GOT3 (cell line): Measurements from ENCODE around the gene NPY5R.
A peak's percentile ranks its signal among the peaks of the same experiment; 100 is the strongest.

Experiments used
- DNase-seq: peaks from one replicate; lab custom pipeline; 2025; ENCODE audit warnings: mixed read lengths; lab: John Stamatoyannopoulos, UW

NPY5R gene

GRCh38 chr4:163343604-163344146 lies at the start of gene NPY5R:
Gene NPY5R (plus strand): TSS chr4:163343892. CDS start chr4:163350274, 6,382 bp downstream.
- no peak for DNase-seq

- no peak for DNase-seq
Measured at GRCh38 chr4:163295138-163295537, 48.6 kb upstream of the NPY5R start.

GRCh38 chr4:163300445-163300844 lies 43.2 kb upstream of the NPY5R start:
- DNase-seq, result no peak

GRCh38 chr4:163303069-163303468 lies 40.6 kb upstream of the NPY5R start:
- no peak for DNase-seq

- DNase-seq, result no peak
Measured at GRCh38 chr4:163309466-163309865, 34.2 kb upstream of the NPY5R start.

GRCh38 chr4:163317110-163317509 lies 26.6 kb upstream of the NPY5R start:
- DNase-seq, result no peak

GRCh38 chr4:163330916-163331628 lies 12.6 kb upstream of the NPY5R start:
- DNase-seq, result no peak

GRCh38 chr4:163331629-163332376 lies 11.9 kb upstream of the NPY5R start:
- no peak for DNase-seq

- DNase-seq, result peak; percentile 12
Measured at GRCh38 chr4:163332526-163333406, 10.9 kb upstream of the NPY5R start, which contains the start of gene NPY1R. Gene NPY1R (minus strand): TSS chr4:163332596. CDS start chr4:163326554, 6,042 bp downstream.

GRCh38 chr4:163335384-163335783 lies 8.3 kb upstream of the NPY5R start:
- no peak for DNase-seq

GRCh38 chr4:163344147-163345125 lies 744 bp downstream of the NPY5R start:
- no peak for DNase-seq

GRCh38 chr4:163350672-163351071 lies 7.0 kb downstream of the NPY5R start:
- DNase-seq, result no peak

GRCh38 chr4:163353054-163353453 lies 9.4 kb downstream of the NPY5R start:
- DNase-seq, result no peak

GRCh38 chr4:163356104-163356503 lies 12.4 kb downstream of the NPY5R start:
- no peak for DNase-seq

- DNase-seq, result no peak
Measured at GRCh38 chr4:163367651-163368050, 24.0 kb downstream of the NPY5R start.

- no peak for DNase-seq
Measured at GRCh38 chr4:163372029-163372428, 28.3 kb downstream of the NPY5R start.

- DNase-seq, result no peak
Measured at GRCh38 chr4:163378661-163379060, 35.0 kb downstream of the NPY5R start.

GRCh38 chr4:163380703-163381102 lies 37.0 kb downstream of the NPY5R start:
- DNase-seq, result no peak

- no peak for DNase-seq
Measured at GRCh38 chr4:163382178-163382869, 38.6 kb downstream of the NPY5R start.

- no peak for DNase-seq
Measured at GRCh38 chr4:163384434-163384833, 40.7 kb downstream of the NPY5R start.
